GM13977 (cell line): ENCODE measurements around the gene ILRUN.

ENCODE experiments used
- DNase-seq: peaks from one replicate; pipeline ENCODE4 v3.0.0; 2012; ENCODE audit warnings: low spot score
- CTCF ChIP-seq: IDR thresholded peaks from 2 replicates; pipeline ENCODE4 v1.5.1; 2012; ENCODE audit warnings: mild to moderate bottlenecking, control low read depth; ENCODE audit not compliant: insufficient read depth; ENCODE audit errors: extremely low read depth, missing control alignments
- in situ Hi-C: fragments of 300-500 bp; cut with MboI; formaldehyde crosslinking; loops from one replicate; pipeline ENCODE4 v1.12.0; 2022; ENCODE audit warnings: low sequenced_read_pairs, low pct_unique_long_range_greater_than_20kb, mixed read lengths, inconsistent platforms; ENCODE audit not compliant: unreplicated experiment

Gene ILRUN

GRCh38 chr6:34648806-34649205 is 47.8 kb downstream of the ILRUN start:
- in situ Hi-C loops = no loop called here
- no peak for DNase-seq
- no peak for TF ChIP-seq CTCF
